Panc1 (cell line): ENCODE results near the gene ZNF462.

Source experiments
- CTCF ChIP-seq: fragments of 450-650 bp; IDR thresholded peaks from 2 replicates; pipeline ENCODE4 v1.5.1; 2017; ENCODE audit warnings: mild to moderate bottlenecking
- POLR2AphosphoS5 ChIP-seq: IDR thresholded peaks from 2 replicates; pipeline ENCODE4 v1.6.1; 2012; ENCODE audit warnings: mild to moderate bottlenecking, low read depth, low read length, moderate library complexity
- SIN3A ChIP-seq: IDR thresholded peaks from 2 replicates; pipeline ENCODE4 v1.6.1; 2012; ENCODE audit warnings: low read depth, mild to moderate bottlenecking, low read length, moderate library complexity, borderline replicate concordance; ENCODE audit not compliant: insufficient read depth
- TCF7L2 ChIP-seq: IDR thresholded peaks from 2 replicates; pipeline ENCODE4 v1.6.1; 2011; ENCODE audit warnings: mild to moderate bottlenecking, low read depth, low read length, inconsistent platforms
- TF ChIP-seq, protein P1 (sequence below), 2 experiments: IDR thresholded peaks; 2 replicates each; pipeline ENCODE4 v1.6.1; 2011 to 2012; ENCODE audit warnings: low read depth in 2 of 2, control low read depth in 1 of 2, low read length in 1 of 2, mild to moderate bottlenecking in 1 of 2, moderate library complexity in 1 of 2; ENCODE audit not compliant: insufficient read depth in 1 of 2

DNA sequence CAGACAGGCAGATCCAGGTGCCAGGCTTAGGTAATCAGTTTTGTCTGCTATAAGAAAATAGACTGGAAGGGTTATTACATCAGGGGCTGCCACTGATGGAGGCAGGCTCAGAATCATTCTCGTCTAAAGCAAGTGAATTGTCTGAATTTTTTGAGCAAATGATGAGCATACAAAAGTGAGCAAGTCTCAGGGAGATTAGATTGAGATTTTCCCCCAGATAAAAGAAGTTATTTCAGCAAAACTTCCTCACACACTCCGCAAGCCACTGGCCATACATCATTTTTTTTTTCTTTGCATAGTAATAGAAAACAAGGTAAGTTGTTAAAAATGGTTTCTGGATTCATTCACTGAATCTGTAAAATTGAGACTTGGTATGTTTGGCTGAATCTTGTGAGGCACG is 52.9 kb downstream of the ZNF462 start:
- TF ChIP-seq CTCF (no peak), TCF7L2 (no peak), POLR2AphosphoS5 (no peak), SIN3A (no peak)
- TF ChIP-seq, protein P1, sequence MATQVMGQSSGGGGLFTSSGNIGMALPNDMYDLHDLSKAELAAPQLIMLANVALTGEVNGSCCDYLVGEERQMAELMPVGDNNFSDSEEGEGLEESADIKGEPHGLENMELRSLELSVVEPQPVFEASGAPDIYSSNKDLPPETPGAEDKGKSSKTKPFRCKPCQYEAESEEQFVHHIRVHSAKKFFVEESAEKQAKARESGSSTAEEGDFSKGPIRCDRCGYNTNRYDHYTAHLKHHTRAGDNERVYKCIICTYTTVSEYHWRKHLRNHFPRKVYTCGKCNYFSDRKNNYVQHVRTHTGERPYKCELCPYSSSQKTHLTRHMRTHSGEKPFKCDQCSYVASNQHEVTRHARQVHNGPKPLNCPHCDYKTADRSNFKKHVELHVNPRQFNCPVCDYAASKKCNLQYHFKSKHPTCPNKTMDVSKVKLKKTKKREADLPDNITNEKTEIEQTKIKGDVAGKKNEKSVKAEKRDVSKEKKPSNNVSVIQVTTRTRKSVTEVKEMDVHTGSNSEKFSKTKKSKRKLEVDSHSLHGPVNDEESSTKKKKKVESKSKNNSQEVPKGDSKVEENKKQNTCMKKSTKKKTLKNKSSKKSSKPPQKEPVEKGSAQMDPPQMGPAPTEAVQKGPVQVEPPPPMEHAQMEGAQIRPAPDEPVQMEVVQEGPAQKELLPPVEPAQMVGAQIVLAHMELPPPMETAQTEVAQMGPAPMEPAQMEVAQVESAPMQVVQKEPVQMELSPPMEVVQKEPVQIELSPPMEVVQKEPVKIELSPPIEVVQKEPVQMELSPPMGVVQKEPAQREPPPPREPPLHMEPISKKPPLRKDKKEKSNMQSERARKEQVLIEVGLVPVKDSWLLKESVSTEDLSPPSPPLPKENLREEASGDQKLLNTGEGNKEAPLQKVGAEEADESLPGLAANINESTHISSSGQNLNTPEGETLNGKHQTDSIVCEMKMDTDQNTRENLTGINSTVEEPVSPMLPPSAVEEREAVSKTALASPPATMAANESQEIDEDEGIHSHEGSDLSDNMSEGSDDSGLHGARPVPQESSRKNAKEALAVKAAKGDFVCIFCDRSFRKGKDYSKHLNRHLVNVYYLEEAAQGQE (IDR thresholded peaks at IDR 0.05; ENCODE audit: insufficient read depth in 1 of 2, low read depth in 2 of 2, low read length in 1 of 2): no peak
